ELR (cell line): ENCODE data around the gene TOPAZ1.

Source experiments
- DNase-seq: peaks from one replicate; pipeline ENCODE4 v3.0.0-alpha.2; 2015; ENCODE audit warnings: low read depth

Gene TOPAZ1

DNA sequence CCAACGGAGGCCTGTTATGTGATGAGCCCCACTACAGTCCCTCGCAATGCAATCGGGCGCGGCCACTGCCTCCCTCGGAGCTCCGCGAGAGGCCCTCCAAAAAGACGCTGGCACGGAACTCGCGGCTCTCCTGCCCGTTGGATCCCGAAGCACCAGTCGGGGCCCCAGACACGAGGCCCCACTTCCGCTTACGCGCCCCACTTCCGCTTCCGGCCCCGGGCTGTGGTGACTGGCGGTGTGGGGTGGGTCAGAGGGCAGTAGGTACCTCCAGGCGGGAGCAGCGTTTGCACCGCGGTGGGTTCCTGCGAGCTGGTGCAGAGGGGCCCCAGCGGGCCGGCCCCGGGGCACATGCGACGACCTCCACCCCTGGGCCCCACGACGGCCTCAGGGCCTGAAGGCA lies at the start of gene TOPAZ1:
Gene TOPAZ1, plus strand, starts transcription at position 181 of the 400 bp plus-strand sequence. Its CDS starts 168 bp downstream, at position 349.
- DNase-seq, result no peak

DNA sequence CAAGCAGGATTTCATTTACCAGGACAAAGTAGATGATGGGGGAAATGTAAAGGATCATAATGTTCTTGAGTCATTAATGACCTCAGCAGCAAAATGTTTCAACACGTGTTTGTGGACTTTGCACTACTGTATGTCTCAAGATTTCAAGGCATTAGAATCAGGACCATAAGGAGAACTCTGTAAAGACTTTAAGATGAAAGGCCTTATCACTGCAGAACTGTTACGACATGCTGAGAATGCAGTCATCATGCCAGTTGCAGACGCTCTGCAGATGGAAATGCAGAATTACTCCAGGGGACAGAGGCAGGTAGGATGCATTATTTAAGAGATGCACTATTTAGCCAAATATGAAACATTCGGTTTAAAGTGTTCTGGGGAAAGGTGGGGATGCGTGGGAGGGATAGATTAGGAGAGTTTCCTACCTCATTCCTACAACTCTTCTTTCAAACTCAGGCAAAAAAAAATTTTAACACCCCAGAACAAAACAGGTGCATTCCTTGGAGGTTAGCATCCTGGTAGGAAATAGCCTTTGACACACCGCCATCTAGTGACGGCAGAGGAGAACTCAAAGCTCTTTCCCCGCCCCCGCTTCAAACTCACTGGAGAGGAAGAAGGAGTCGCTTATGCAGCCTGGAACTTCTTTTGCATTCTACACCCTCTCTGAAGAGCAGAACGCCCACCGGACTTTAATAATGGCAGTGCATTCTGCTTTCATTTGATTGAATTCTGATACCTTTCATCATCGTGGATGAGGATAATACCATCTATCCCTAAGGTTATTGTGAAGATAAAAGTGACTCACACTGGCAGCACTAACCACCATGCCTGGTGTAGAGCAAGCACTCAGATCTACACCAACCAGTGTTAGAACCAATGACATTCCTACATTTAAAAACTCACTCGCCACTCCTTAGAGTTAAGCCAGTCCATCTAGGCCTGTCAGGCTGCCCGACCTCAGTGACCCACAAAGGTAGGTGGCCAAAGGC lies 43.1 kb upstream of the TOPAZ1 start:
- DNase-seq, result peak; percentile 79

- no peak for DNase-seq
Observed at GRCh38 chr3:44206261-44206660, 35.4 kb upstream of the TOPAZ1 start.

DNA sequence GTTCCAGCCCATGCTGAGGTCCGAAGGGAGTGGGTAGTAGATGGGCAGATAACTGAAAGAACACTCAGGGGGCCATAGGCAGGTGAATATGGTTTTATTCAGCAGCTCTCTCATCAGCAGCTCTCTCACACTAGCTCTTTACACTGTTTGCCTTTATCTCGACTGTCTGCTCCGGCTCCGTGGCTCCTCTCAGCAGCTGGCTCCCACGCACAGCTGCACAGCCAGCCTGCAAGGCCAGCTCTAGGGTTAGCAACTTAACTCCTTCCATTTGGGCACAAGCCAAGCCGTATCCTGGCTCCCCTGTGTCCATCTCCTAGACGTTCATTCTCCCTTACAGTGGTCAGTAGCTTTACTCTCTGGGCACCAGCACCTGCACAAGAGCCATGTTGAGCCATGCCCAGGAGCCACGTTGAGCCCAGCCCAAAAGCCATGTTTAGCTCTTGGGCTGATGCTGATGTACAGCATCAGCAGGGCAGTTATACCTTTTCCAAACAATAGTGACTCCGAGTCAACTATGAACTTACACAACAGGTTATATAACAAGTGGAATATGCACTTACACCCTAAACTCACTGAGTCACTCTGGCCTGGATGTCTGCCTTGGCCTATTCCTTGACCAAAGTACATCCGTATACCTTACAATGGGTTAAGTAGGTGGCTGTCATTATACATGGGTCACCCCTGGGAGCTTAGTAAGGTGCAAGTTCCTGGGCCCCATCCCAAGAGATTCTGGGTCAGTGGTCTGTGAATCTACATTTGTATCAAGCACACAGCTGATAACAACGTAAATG lies 34.6 kb upstream of the TOPAZ1 start:
- no peak for DNase-seq

DNA sequence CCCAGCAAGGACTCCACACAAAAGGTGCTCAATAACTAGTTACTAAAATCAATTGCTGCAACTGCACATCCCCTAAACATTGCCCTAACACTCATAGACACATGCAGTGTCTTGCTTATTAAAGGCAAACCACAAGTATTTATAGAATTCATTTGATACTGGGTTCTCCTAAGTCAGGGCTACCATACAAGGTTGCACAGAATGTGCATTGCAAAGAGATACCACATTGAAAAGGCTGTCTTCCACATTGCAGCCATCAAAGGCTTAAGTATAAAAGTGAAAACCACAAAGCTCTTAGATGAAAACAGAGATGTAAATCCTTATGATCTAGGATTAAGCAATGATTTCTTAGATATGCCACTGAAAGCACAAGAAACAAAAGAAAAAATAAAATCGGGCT lies 33.6 kb upstream of the TOPAZ1 start:
- DNase-seq, result peak; percentile 37

DNA sequence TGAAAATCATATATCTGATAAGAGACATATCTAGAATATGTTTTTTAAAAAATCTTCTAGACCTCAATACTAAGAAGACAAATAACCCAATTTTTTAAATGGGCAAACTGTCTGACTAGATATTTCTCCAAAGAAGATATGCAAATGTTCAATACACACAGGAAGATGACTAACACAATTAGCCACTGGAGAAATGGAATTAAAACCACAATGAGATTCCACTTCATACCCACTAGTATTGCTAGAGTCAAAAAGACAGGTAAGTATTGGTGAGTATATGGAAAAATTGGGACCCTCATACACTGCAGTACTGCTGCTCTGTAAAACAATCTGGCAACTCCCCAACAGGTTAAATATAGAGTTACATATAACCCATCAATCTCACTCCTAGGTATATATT lies 33.1 kb upstream of the TOPAZ1 start:
- peak; percentile 50 for DNase-seq

DNA sequence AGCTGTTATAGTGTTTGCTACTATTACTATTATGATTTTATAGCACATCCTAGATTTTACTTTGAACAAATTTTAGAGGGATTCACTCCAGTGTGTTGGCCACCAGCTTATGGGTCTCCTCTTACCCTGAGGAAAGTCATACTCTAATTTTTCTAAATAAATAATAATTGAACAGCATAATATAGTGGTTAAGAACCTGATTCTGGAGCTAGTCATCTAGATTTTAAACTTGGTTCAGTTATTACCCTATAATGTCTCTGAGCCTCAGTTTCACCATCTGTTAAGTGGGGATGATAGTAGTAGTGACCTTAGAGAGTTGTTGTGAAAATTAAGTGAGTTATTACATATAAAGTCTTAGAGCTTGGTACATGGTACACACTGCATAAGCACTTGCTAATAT lies 30.7 kb upstream of the TOPAZ1 start:
- DNase-seq, result no peak

DNA sequence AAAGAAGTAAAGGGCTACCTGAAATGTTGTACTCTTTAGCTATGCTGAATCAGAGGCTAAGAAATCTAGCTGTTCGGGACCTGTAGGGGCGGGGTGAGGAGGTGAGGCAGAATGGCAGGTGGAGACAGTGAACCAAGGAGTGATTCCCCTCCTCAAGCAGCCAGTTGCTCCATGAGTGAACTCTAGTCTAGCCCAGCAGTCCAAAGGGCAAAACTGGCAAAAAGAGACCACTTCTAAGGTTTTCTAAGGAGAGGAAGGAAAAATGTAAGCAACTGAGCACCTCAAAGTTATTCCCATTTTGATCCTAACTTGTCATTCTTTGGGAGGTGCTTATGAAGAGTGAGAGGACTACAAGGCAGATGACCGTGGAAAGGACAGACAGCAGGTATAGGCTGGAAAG lies 19.3 kb upstream of the TOPAZ1 start:
- DNase-seq, result no peak

DNA sequence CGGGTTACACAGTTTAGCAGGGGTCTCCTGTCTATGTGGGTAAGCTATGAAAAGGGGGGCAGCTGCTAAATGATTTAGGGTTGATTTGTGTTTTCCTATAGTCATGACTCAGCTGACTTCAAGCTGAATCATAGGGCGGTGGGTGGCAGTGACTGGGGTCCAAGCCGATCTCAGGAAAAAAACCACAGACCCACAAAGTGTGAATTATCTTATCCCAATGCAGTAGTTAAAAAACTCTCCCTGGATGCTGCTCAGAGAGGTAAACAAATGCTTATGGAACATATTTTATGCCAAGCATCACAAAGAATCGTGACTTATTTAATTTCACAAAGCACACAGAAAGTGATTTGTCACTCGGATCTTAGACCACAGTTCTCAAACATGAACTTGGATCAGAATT lies 18.4 kb upstream of the TOPAZ1 start:
- peak; percentile 34 for DNase-seq

DNA sequence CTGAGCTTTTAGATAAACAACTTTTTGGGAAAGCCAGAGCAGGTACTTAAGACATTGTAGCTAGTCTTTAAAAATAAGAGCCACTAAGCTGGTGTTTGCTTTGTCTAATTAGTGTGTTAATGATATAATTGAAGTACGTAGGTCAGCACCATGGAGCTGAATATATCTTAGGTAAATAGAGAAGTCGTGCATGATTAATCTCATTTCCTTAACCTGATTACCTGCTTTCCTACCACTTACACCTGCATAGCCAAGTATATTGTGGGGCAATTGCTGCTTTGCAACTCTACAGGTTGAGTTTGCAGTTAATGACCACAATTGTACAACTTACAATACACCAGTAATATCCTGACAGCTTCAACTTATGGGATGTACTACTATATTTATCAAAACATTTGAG lies 17.6 kb upstream of the TOPAZ1 start:
- no peak for DNase-seq

GRCh38 chr3:44226573-44226972 lies 15.1 kb upstream of the TOPAZ1 start:
- DNase-seq, result no peak

DNA sequence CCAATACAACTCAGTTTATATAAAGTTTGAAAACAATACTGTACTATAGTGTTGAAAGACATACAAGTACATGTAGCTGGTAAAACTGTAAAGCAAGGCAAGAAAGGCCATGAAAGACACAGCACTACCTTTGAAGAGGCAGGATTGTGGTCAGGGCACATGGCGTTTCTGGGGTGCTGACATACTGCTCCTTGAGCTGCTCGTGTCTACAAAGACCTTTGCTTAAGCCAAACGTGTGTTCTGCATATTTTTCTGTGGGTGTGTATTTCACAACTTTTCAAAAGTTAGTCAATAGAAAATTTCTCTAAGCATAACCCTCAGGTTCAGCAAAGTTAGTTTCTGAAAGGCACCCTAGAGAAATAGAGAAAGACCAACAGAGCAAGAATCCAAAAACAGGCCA lies 14.1 kb upstream of the TOPAZ1 start:
- no peak for DNase-seq

GRCh38 chr3:44228900-44229299 lies 12.8 kb upstream of the TOPAZ1 start:
- no peak for DNase-seq

- DNase-seq, result no peak
Observed at GRCh38 chr3:44232407-44232806, 9.3 kb upstream of the TOPAZ1 start.

GRCh38 chr3:44234648-44235268 lies 6.9 kb upstream of the TOPAZ1 start:
- no peak for DNase-seq

GRCh38 chr3:44235604-44236484 lies 5.8 kb upstream of the TOPAZ1 start:
- DNase-seq, result peak; percentile 89

- DNase-seq, result no peak
Observed at GRCh38 chr3:44236485-44236908, 5.2 kb upstream of the TOPAZ1 start.

GRCh38 chr3:44237161-44237560 lies 4.5 kb upstream of the TOPAZ1 start:
- DNase-seq, result no peak

- no peak for DNase-seq
Observed at GRCh38 chr3:44237665-44238064, 4.0 kb upstream of the TOPAZ1 start.

- no peak for DNase-seq
Observed at GRCh38 chr3:44238889-44239288, 2.8 kb upstream of the TOPAZ1 start.

GRCh38 chr3:44240061-44240460 lies 1.6 kb upstream of the TOPAZ1 start:
- DNase-seq, result peak; percentile 24
